LNCaP clone FGC (cell line): ENCODE data around the gene PRSS2.

Experiments used
- DNase-seq: peaks from one replicate; pipeline ENCODE4 v3.0.0-alpha.2; 2011; ENCODE audit warnings: low read depth
- H3K4me3 ChIP-seq: 2 replicates; pipeline ENCODE4 v1.5.1; 2011; ENCODE audit warnings: mild to moderate bottlenecking, low read depth, low read length, control low read depth
- TF ChIP-seq, protein P1 (sequence below): IDR thresholded peaks from 2 replicates; pipeline ENCODE4 v1.5.1; 2012; ENCODE audit warnings: mild to moderate bottlenecking; ENCODE audit not compliant: control insufficient read depth, insufficient read depth; ENCODE audit errors: extremely low read depth

Gene PRSS2

DNA sequence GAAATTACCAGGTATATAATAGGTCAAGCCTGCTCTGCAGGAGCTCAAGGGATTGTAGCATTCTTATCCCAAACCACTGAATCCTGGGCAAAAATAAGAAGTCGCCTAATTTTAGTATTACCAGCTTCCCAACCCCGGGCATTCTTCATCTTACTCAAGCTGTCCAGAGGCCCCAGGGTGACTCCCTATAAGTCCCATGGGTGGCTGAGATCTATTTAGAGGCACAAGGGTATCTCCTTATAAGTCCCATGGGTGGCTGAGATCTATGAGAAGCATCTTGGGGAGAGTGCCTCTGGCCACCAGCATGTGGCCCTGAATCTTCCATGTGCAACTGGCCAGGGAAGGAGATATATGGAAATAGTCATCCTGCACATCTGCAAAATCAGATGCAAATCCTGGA lies 38.9 kb downstream of the PRSS2 start:
- no peak for DNase-seq
- no peak overlapping the region for H3K4me3 ChIP-seq
- TF ChIP-seq, protein P1, sequence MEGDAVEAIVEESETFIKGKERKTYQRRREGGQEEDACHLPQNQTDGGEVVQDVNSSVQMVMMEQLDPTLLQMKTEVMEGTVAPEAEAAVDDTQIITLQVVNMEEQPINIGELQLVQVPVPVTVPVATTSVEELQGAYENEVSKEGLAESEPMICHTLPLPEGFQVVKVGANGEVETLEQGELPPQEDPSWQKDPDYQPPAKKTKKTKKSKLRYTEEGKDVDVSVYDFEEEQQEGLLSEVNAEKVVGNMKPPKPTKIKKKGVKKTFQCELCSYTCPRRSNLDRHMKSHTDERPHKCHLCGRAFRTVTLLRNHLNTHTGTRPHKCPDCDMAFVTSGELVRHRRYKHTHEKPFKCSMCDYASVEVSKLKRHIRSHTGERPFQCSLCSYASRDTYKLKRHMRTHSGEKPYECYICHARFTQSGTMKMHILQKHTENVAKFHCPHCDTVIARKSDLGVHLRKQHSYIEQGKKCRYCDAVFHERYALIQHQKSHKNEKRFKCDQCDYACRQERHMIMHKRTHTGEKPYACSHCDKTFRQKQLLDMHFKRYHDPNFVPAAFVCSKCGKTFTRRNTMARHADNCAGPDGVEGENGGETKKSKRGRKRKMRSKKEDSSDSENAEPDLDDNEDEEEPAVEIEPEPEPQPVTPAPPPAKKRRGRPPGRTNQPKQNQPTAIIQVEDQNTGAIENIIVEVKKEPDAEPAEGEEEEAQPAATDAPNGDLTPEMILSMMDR: no peak

DNA sequence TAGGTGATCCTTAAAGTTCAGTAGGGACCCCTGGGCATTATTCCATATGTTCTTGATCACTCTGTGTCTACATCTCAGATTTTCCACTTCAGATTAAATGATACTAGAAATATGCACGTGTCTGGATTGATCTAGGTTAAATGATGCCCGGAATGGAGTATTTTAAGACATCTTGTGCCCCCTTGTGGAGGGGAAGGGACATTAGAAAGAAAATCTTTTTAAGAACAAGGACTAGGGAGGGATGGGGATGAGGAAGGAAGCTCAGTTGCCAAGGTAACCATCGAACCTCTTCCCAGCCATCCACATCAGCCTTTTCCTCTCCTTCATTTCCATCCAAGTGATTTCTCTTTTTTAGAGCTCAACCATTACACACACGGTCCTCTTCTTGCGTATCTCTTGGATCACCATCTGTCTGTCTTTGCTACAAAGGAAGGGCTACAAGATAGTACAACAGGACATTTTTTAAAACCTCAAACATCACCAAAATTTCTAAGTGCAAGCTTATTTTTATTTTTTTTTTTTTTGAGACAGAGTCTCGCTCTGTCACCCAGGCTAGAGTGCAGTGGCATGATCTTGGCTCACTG lies 40.5 kb downstream of the PRSS2 start:
- peak; percentile 31 for DNase-seq

DNA sequence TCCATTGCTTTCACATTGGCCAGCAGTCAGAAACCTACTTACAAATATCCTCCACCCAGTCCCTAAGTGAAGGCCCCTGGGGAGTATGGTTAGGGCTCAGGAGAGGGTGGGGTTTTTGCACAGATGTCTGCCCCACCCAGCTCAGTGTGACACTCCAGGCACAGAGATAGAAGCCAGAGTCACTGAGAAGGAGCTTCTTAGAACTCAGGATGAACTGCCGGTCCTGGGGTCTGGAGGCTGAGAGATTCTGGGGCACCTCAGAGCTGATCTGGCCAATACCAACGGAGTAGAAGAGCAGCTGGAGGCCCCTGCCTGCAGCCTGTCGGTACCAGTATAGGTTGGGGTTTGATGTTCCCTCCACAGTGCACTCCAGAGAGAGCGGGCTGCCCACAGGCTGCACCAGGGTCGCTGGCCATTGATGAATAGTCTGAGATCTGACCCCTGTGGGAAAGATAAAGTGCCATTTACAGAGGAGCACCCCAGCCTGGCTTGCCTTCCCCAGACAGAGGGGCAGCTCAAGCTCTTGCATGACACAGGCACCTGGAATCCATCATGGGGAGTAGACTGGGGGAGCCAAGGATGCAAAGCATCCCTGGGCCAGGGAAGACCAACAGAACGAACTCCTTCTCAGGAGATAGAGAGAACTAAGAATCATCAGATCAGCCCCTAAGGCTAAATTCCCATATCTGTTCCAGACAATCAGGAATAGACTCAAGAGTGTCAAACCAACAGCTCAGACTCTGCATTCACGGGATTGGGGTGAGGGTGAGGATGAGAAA lies 41.9 kb downstream of the PRSS2 start:
- H3K4me3 ChIP-seq: no peak overlapping the region
- DNase-seq: no peak
- TF ChIP-seq, protein P1: no peak

More for the DNA sequence above, 40.5 kb downstream of the PRSS2 start:
- TF ChIP-seq, protein P1: peak; percentile 66
- no peak overlapping the region for H3K4me3 ChIP-seq

DNA sequence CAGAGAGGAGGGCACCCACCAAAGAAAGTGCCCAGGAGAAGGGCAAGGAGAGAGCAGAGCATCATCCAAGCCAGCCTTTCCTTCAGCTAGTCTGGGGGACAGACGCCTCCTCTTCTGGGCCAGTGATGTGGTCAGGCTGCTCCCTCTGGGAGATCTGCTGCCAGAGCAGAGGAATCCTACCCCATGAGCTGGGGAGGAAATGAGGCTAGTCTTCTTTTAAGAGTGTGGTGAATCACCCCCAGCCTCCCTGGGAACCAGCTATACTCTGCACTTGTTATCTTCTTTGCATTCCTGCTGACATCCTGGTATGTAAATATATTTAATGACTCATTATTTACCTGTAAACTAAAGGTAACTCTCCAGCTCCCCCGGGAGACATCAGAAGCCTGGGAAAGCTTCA lies 42.5 kb downstream of the PRSS2 start:
- DNase-seq: peak; percentile 84
- no peak overlapping the region for H3K4me3 ChIP-seq
- TF ChIP-seq, protein P1: no peak

DNA sequence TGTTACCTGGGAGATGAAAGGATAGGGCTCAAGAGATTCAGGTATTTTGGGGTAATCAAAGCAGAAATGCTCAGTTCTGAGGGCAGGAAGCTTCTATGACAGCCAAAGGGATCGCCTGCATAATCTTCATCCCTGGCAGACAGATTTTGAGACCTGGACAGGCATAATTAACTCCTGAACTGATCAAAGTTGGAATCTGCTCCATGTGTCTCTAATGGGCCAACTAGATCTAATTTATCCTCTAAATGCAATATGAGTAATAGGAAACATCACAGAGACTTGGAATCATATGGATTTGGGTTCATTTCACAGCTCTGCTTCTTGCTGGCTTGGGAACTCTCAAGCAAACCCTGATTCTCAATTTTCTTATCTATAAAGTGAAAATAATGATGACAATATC lies 42.9 kb downstream of the PRSS2 start:
- DNase-seq: no peak
- TF ChIP-seq, protein P1: no peak
- no peak overlapping the region for H3K4me3 ChIP-seq

DNA sequence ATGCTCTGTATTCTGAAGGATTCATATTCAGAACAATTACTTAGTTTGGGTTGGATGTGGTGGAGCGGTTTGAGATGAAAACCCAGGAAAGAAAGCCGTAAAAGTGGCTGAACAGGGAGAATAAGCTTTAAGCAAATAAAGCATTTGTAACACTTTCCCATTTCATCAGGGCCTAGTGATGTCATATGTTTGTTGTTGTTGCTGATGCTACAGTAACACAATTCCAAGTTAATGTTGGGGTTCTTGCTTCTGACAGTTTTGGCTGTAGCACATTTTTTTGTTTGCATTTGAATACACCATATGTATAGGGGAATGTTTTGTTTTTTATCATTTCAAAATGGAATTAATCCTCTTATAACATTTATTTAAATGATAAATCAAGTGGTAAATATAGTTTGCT lies 43.7 kb downstream of the PRSS2 start:
- no peak for DNase-seq
- TF ChIP-seq, protein P1: no peak
- H3K4me3 ChIP-seq: no peak overlapping the region

DNA sequence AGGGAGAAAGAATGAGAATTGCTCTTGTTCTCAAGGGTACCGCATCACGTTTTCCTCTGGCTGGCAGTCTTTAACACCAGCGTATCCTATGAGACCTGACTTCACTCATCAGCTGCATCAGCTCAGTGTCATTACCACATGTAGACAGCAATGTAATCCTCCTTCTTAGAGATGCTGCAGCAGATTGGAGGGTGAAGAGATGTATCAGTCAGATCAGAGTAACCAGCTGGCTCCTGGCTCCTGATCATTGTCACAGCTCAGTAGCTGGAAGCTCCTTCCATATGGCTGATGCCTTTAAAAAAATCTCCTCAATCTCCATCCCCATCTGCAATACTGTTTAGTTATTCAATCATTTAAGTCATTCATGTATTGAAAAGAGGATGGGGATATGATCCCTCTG lies 44.4 kb downstream of the PRSS2 start:
- DNase-seq: no peak

More for the DNA sequence above, 44.4 kb downstream of the PRSS2 start:
- TF ChIP-seq, protein P1: no peak
- no peak overlapping the region for H3K4me3 ChIP-seq
